ENCODE data around the gene NEK10.

DNA sequence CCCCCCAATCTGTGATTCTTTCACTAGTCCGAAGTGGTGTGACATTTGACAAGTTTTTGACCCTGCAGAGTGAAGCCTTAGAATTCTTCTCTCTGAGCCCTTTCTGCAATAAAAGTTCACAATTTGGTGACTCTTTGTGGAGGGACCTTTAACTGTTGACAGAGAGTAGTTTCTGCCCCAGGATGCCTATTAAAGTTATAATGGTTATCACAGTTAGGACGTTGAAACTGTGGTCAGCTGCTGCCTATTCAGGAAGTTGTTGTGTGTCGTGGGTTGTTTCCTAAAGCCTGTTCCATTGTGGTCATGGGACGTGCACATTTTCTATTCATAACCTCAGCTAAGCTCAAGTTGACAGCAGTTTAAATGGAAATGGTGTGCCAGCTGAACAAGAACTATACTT lies 274.5 kb downstream of the NEK10 start:
- TF ChIP-seq EP300 (IDR thresholded peaks at IDR 0.05) (no peak), POLR2A (IDR thresholded peaks at IDR 0.05) (no peak)
